GM23338 (cell line): ENCODE measurements around the gene FHDC1. TPM values are rescaled to one million over a fixed set of nuclear protein-coding genes. Genes with fewer than 3 reads are reported as not detected.

ENCODE experiments used
- ATAC-seq: fragments of 200-7000 bp; cut with Tn5 transposase; 3 replicates; pipeline ENCODE4 v1.9.1; 2020
- DNase-seq: peaks from one replicate; pipeline ENCODE4 v3.0.0-alpha.2; 2015; ENCODE audit warnings: low spot score
- H2AFZ ChIP-seq: fragments of 200-600 bp; sonication (generic); 2 replicates; pipeline ENCODE4 v1.8.0; 2016; ENCODE audit warnings: antibody characterized with exemption, mild to moderate bottlenecking, moderate library complexity
- H3F3A ChIP-seq: fragments of 200-600 bp; sonication (generic); replicated peaks from 2 replicates; pipeline ENCODE4 v1.8.0; 2017; ENCODE audit warnings: antibody characterized with exemption, mixed run types, low read depth
- H3K27ac ChIP-seq: fragments of 200-600 bp; sonication (generic); 2 replicates; pipeline ENCODE4 v1.6.1; 2016; ENCODE audit warnings: low read depth
- H3K27me3 ChIP-seq: fragments of 200-600 bp; sonication (generic); 2 replicates; pipeline ENCODE4 v1.8.0; 2016; ENCODE audit warnings: mild to moderate bottlenecking, mixed run types, moderate library complexity; ENCODE audit not compliant: insufficient read depth
- H3K36me3 ChIP-seq: fragments of 200-600 bp; sonication (generic); 2 replicates; pipeline ENCODE4 v1.8.0; 2016; ENCODE audit warnings: mild to moderate bottlenecking; ENCODE audit not compliant: insufficient read depth
- H3K4me1 ChIP-seq: fragments of 200-600 bp; sonication (generic); 2 replicates; pipeline ENCODE4 v1.8.0; 2016; ENCODE audit warnings: mild to moderate bottlenecking, moderate library complexity; ENCODE audit not compliant: insufficient read depth
- H3K4me2 ChIP-seq: fragments of 200-600 bp; sonication (generic); 2 replicates; pipeline ENCODE4 v1.7.1; 2017; ENCODE audit warnings: mixed run types
- H3K4me3 ChIP-seq: fragments of 200-600 bp; sonication (generic); 2 replicates; pipeline ENCODE4 v1.6.1; 2016; ENCODE audit warnings: mixed run types
- H3K79me2 ChIP-seq: fragments of 200-600 bp; sonication (generic); replicated peaks from 2 replicates; pipeline ENCODE4 v1.8.0; 2017; ENCODE audit warnings: mild to moderate bottlenecking; ENCODE audit not compliant: insufficient read depth
- H3K9me2 ChIP-seq: fragments of 200-600 bp; sonication (generic); 2 replicates; pipeline ENCODE4 v1.8.0; 2017; ENCODE audit not compliant: insufficient read depth
- H4K20me1 ChIP-seq: fragments of 200-600 bp; sonication (generic); replicated peaks from 2 replicates; pipeline ENCODE4 v1.8.0; 2017; ENCODE audit warnings: mild to moderate bottlenecking; ENCODE audit not compliant: insufficient read depth
- H3K27ac Mint-ChIP-seq: 2 replicates; pipeline ENCODE4 v1.8.0; 2020; ENCODE audit warnings: inconsistent platforms, mild to moderate bottlenecking, moderate library complexity, mixed read lengths
- H3K27me3 Mint-ChIP-seq: 3 replicates; pipeline ENCODE4 v1.8.0; 2022; ENCODE audit warnings: low read depth, mild to moderate bottlenecking, moderate library complexity, mixed read lengths, inconsistent platforms; ENCODE audit not compliant: insufficient read depth, poor library complexity
- H3K36me3 Mint-ChIP-seq: 3 replicates; pipeline ENCODE4 v1.8.0; 2021; ENCODE audit warnings: low read depth, mild to moderate bottlenecking, inconsistent platforms, moderate library complexity, mixed read lengths
- H3K4me1 Mint-ChIP-seq: 3 replicates; pipeline ENCODE4 v1.8.0; 2020; ENCODE audit warnings: mild to moderate bottlenecking, inconsistent platforms, mixed read lengths
- H3K4me3 Mint-ChIP-seq: 3 replicates; pipeline ENCODE4 v1.8.0; 2021; ENCODE audit warnings: moderate library complexity, mild to moderate bottlenecking, inconsistent platforms, mixed read lengths
- H3K9me3 Mint-ChIP-seq: 3 replicates; pipeline ENCODE4 v1.8.0; 2020; ENCODE audit warnings: moderate library complexity, mild to moderate bottlenecking, inconsistent platforms, mixed read lengths
- CREB1 ChIP-seq: fragments of 250-450 bp; sonication (Bioruptor Pico); IDR thresholded peaks from 2 replicates; pipeline ENCODE4 v1.5.0; 2020; ENCODE audit warnings: low read depth, mild to moderate bottlenecking, moderate library complexity
- EZH2 ChIP-seq: fragments of 200-600 bp; sonication (generic); IDR thresholded peaks from one replicate; pipeline ENCODE4 v1.8.0; 2017; ENCODE audit warnings: antibody characterized with exemption, mild to moderate bottlenecking, low read depth; ENCODE audit not compliant: unreplicated experiment
- EZH2phosphoT487 ChIP-seq: fragments of 200-600 bp; sonication (generic); IDR thresholded peaks from one replicate; pipeline ENCODE4 v1.8.1; 2018; ENCODE audit warnings: antibody characterized with exemption; ENCODE audit not compliant: unreplicated experiment
- STAT1 ChIP-seq: IDR thresholded peaks from one replicate; pipeline ENCODE4 v1.6.1; 2016; ENCODE audit warnings: antibody characterized with exemption; ENCODE audit not compliant: unreplicated experiment
- ZNF114 ChIP-seq: fragments of 250-450 bp; sonication (Bioruptor Pico); IDR thresholded peaks from 2 replicates; pipeline ENCODE4 v1.5.0; 2020; ENCODE audit warnings: mild to moderate bottlenecking, moderate library complexity
- polyA plus RNA-seq: library from polyadenylated mRNA; unstranded; fragments of >200 nt; fragmentation: Nextera tagmentation; extraction: Ambion mirVana; gene quantifications from 2 replicates; pipeline ENCODE4 v1.2.1, GENCODE V29; 2016
- total RNA-seq: library from RNA; depleted of rRNA; stranded (reverse); fragments of >200 nt; shearing (Covaris generic); gene quantifications from 2 replicates; pipeline ENCODE4 v1.2.3, GENCODE V29; 2014
- TF ChIP-seq, protein P1 (sequence below): fragments of 250-450 bp; sonication (Bioruptor Pico); IDR thresholded peaks from 2 replicates; pipeline ENCODE4 v1.5.0; 2020; ENCODE audit warnings: mild to moderate bottlenecking, moderate library complexity
- TF ChIP-seq, protein P2 (sequence below): IDR thresholded peaks from 2 replicates; pipeline ENCODE4 v1.6.1; 2016; ENCODE audit warnings: antibody characterized with exemption
- TF ChIP-seq, protein P3 (sequence below): IDR thresholded peaks from one replicate; pipeline ENCODE4 v1.6.1; 2018; ENCODE audit warnings: antibody characterized with exemption; ENCODE audit not compliant: unreplicated experiment
- TF ChIP-seq, protein P4 (sequence below), 2 experiments: fragments of 200-600 bp in 1 of 2; sonication (generic) in 1 of 2; conservative IDR thresholded peaks; 2 replicates each; pipeline versions ENCODE4 v1.5.1 to v1.6.1; 2016 to 2017; ENCODE audit warnings: antibody characterized with exemption in 2 of 2, low read depth in 2 of 2, mild to moderate bottlenecking in 2 of 2, moderate library complexity in 1 of 2

The FHDC1 gene
- total and polyA plus RNA-seq, 2 experiments from 2014 or later, result 9.5 to 22.8 TPM

DNA sequence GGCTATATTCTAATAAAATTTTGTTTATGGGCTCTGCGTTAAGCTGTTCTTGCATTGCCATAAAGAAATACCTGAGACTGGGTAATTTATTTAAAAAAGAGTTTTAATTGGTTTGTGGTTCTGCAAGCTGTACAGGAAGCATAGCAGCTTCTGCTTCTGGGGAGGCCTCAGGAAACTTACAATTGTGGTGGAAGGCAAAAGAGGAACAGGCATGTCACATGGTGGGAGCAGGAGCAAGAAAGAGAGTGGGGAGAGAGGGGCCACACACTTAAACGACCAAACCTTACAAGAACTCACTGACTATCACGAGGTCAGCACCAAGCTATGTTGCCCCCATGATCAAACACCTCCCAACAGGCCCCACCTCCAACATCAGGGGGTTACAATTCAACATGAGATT, 74.0 kb downstream of the FHDC1 start (continued):
- TF ChIP-seq, protein P1, sequence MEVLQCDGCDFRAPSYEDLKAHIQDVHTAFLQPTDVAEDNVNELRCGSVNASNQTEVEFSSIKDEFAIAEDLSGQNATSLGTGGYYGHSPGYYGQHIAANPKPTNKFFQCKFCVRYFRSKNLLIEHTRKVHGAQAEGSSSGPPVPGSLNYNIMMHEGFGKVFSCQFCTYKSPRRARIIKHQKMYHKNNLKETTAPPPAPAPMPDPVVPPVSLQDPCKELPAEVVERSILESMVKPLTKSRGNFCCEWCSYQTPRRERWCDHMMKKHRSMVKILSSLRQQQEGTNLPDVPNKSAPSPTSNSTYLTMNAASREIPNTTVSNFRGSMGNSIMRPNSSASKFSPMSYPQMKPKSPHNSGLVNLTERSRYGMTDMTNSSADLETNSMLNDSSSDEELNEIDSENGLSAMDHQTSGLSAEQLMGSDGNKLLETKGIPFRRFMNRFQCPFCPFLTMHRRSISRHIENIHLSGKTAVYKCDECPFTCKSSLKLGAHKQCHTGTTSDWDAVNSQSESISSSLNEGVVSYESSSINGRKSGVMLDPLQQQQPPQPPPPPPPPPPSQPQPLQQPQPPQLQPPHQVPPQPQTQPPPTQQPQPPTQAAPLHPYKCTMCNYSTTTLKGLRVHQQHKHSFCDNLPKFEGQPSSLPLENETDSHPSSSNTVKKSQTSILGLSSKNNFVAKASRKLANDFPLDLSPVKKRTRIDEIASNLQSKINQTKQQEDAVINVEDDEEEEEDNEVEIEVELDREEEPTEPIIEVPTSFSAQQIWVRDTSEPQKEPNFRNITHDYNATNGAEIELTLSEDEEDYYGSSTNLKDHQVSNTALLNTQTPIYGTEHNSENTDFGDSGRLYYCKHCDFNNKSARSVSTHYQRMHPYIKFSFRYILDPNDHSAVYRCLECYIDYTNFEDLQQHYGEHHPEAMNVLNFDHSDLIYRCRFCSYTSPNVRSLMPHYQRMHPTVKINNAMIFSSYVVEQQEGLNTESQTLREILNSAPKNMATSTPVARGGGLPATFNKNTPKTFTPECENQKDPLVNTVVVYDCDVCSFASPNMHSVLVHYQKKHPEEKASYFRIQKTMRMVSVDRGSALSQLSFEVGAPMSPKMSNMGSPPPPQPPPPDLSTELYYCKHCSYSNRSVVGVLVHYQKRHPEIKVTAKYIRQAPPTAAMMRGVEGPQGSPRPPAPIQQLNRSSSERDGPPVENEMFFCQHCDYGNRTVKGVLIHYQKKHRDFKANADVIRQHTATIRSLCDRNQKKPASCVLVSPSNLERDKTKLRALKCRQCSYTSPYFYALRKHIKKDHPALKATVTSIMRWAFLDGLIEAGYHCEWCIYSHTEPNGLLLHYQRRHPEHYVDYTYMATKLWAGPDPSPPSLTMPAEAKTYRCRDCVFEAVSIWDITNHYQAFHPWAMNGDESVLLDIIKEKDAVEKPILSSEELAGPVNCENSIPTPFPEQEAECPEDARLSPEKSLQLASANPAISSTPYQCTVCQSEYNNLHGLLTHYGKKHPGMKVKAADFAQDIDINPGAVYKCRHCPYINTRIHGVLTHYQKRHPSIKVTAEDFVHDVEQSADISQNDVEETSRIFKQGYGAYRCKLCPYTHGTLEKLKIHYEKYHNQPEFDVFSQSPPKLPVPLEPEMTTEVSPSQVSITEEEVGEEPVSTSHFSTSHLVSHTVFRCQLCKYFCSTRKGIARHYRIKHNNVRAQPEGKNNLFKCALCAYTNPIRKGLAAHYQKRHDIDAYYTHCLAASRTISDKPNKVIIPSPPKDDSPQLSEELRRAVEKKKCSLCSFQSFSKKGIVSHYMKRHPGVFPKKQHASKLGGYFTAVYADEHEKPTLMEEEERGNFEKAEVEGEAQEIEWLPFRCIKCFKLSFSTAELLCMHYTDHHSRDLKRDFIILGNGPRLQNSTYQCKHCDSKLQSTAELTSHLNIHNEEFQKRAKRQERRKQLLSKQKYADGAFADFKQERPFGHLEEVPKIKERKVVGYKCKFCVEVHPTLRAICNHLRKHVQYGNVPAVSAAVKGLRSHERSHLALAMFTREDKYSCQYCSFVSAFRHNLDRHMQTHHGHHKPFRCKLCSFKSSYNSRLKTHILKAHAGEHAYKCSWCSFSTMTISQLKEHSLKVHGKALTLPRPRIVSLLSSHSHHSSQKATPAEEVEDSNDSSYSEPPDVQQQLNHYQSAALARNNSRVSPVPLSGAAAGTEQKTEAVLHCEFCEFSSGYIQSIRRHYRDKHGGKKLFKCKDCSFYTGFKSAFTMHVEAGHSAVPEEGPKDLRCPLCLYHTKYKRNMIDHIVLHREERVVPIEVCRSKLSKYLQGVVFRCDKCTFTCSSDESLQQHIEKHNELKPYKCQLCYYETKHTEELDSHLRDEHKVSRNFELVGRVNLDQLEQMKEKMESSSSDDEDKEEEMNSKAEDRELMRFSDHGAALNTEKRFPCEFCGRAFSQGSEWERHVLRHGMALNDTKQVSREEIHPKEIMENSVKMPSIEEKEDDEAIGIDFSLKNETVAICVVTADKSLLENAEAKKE (CRISPR knock-in tag), result no peak
- TF ChIP-seq, protein P2, sequence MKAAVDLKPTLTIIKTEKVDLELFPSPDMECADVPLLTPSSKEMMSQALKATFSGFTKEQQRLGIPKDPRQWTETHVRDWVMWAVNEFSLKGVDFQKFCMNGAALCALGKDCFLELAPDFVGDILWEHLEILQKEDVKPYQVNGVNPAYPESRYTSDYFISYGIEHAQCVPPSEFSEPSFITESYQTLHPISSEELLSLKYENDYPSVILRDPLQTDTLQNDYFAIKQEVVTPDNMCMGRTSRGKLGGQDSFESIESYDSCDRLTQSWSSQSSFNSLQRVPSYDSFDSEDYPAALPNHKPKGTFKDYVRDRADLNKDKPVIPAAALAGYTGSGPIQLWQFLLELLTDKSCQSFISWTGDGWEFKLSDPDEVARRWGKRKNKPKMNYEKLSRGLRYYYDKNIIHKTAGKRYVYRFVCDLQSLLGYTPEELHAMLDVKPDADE, result no peak
- TF ChIP-seq CREB1 (no peak), EZH2phosphoT487 (no peak)

GRCh38 chr4:153013202-153013977, 77.3 kb downstream of the FHDC1 start:
- H3K4me3 Mint-ChIP-seq, result no peak overlapping the region
- no peak overlapping the region for H3K27ac Mint-ChIP-seq
- no peak for DNase-seq
- Histone ChIP-seq H3K79me2 (no peaks in the 10 kb centered on the region), H2AFZ (peak overlapping the region; percentile 56; the same call in 1 of the 2 replicates), H3K36me3 (0 out of 2 replicates have a peak, but pooled peaks cover 3% of the 10 kb centered on the region), H3K27me3 (no peaks in the 10 kb centered on the region), H3K4me3 (no peak overlapping the region), H3K9me2 (0 out of 2 replicates have a peak, but pooled peaks cover 3% of the 10 kb centered on the region), H3K4me2 (no peak overlapping the region), H3F3A (no peaks in the 10 kb centered on the region), H3K4me1 (peaks cover 13% of the 10 kb centered on the region), H3K27ac (no peak overlapping the region), H4K20me1 (no peaks in the 10 kb centered on the region)
- H3K36me3 Mint-ChIP-seq, result peaks cover 7% of the 10 kb centered on the region; the same call in 2 of the 3 replicates
- H3K27me3 Mint-ChIP-seq, result peaks cover 8% of the 10 kb centered on the region
- peaks cover 13% of the 10 kb centered on the region for H3K9me3 Mint-ChIP-seq
- H3K4me1 Mint-ChIP-seq, result peaks cover 20% of the 10 kb centered on the region
- ATAC-seq, result no peak
- TF ChIP-seq STAT1 (no peak), EZH2phosphoT487 (no peak), ZNF114 (no peak), CREB1 (no peak), EZH2 (no peak)
- TF ChIP-seq, protein P3, sequence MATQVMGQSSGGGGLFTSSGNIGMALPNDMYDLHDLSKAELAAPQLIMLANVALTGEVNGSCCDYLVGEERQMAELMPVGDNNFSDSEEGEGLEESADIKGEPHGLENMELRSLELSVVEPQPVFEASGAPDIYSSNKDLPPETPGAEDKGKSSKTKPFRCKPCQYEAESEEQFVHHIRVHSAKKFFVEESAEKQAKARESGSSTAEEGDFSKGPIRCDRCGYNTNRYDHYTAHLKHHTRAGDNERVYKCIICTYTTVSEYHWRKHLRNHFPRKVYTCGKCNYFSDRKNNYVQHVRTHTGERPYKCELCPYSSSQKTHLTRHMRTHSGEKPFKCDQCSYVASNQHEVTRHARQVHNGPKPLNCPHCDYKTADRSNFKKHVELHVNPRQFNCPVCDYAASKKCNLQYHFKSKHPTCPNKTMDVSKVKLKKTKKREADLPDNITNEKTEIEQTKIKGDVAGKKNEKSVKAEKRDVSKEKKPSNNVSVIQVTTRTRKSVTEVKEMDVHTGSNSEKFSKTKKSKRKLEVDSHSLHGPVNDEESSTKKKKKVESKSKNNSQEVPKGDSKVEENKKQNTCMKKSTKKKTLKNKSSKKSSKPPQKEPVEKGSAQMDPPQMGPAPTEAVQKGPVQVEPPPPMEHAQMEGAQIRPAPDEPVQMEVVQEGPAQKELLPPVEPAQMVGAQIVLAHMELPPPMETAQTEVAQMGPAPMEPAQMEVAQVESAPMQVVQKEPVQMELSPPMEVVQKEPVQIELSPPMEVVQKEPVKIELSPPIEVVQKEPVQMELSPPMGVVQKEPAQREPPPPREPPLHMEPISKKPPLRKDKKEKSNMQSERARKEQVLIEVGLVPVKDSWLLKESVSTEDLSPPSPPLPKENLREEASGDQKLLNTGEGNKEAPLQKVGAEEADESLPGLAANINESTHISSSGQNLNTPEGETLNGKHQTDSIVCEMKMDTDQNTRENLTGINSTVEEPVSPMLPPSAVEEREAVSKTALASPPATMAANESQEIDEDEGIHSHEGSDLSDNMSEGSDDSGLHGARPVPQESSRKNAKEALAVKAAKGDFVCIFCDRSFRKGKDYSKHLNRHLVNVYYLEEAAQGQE, result no peak
- TF ChIP-seq, protein P4, sequence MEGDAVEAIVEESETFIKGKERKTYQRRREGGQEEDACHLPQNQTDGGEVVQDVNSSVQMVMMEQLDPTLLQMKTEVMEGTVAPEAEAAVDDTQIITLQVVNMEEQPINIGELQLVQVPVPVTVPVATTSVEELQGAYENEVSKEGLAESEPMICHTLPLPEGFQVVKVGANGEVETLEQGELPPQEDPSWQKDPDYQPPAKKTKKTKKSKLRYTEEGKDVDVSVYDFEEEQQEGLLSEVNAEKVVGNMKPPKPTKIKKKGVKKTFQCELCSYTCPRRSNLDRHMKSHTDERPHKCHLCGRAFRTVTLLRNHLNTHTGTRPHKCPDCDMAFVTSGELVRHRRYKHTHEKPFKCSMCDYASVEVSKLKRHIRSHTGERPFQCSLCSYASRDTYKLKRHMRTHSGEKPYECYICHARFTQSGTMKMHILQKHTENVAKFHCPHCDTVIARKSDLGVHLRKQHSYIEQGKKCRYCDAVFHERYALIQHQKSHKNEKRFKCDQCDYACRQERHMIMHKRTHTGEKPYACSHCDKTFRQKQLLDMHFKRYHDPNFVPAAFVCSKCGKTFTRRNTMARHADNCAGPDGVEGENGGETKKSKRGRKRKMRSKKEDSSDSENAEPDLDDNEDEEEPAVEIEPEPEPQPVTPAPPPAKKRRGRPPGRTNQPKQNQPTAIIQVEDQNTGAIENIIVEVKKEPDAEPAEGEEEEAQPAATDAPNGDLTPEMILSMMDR (conservative IDR thresholded peaks at IDR 0.05; ENCODE audit: low read depth in 2 of 2), result no peak
- TF ChIP-seq, protein P2, result no peak
